ENCODE results near the gene THADA. TPM values are rescaled to one million over a fixed set of nuclear protein-coding genes. Genes with fewer than 3 reads are reported as not detected.

Gene THADA
- total RNA-seq, 1 donor from 2014 or later, result 41.2 TPM

GRCh38 chr2:43436431-43436830 is 159.4 kb downstream of the THADA start:
- Histone ChIP-seq H3K27me3 (ENCODE audit: low read depth) (no peaks in the 10 kb centered on the region), H3K27ac (no peak overlapping the region)
- intact Hi-C loops (cut with DNase I), result no loop called here

GRCh38 chr2:43435746-43436145 is 160.1 kb downstream of the THADA start:
- Histone ChIP-seq H3K27ac (no peak overlapping the region), H3K9me3 (no peaks in the 10 kb centered on the region)

More at GRCh38 chr2:43436431-43436830, 159.4 kb downstream of the THADA start:
- Histone ChIP-seq H3K36me3 (no peaks in the 10 kb centered on the region), H3K4me1 (no peaks in the 10 kb centered on the region), H3K9me3 (no peaks in the 10 kb centered on the region), H3K4me3 (no peak overlapping the region)
- DNase-seq (no peak), ATAC-seq (no peak)
- TF ChIP-seq CTCF (IDR thresholded peaks at IDR 0.05), result no peak

GRCh38 chr2:43430489-43430888 is 165.3 kb downstream of the THADA start:
- H3K27ac ChIP-seq, result no peak overlapping the region
- intact Hi-C loops (cut with DNase I), result no loop called here
- no peak overlapping the region for H3K4me3 ChIP-seq
- no peaks in the 10 kb centered on the region for H3K36me3 ChIP-seq
- H3K9me3 ChIP-seq, result no peaks in the 10 kb centered on the region
- ATAC-seq (peak in 1 of 2 donors; percentile 56), DNase-seq (no peak)
- TF ChIP-seq CTCF (IDR thresholded peaks at IDR 0.05), result no peak
- H3K4me1 ChIP-seq, result peaks cover 18% of the 10 kb centered on the region
- H3K27me3 ChIP-seq (ENCODE audit: low read depth), result no peaks in the 10 kb centered on the region

More at GRCh38 chr2:43435746-43436145, 160.1 kb downstream of the THADA start:
- TF ChIP-seq CTCF (IDR thresholded peaks at IDR 0.05), result no peak
- no peak for DNase-seq
- intact Hi-C loops (cut with DNase I), result no loop called here
- no peaks in the 10 kb centered on the region for H3K36me3 ChIP-seq
- no peak for ATAC-seq
- H3K4me1 ChIP-seq, result no peaks in the 10 kb centered on the region
- no peaks in the 10 kb centered on the region for H3K27me3 ChIP-seq (ENCODE audit: low read depth)
- H3K4me3 ChIP-seq, result no peak overlapping the region

GRCh38 chr2:43429369-43429768 is 166.5 kb downstream of the THADA start:
- H3K4me3 ChIP-seq, result no peak overlapping the region
- H3K27ac ChIP-seq, result no peak overlapping the region
- no peaks in the 10 kb centered on the region for H3K27me3 ChIP-seq (ENCODE audit: low read depth)
- H3K9me3 ChIP-seq, result no peaks in the 10 kb centered on the region
- DNase-seq (no peak), ATAC-seq (no peak)
- H3K36me3 ChIP-seq, result no peaks in the 10 kb centered on the region
- peaks cover 24% of the 10 kb centered on the region for H3K4me1 ChIP-seq
- intact Hi-C loops (cut with DNase I), result no loop called here
- TF ChIP-seq CTCF (IDR thresholded peaks at IDR 0.05), result no peak

GRCh38 chr2:43427032-43427424 is 168.8 kb downstream of the THADA start:
- Histone ChIP-seq H3K9me3 (no peaks in the 10 kb centered on the region), H3K27me3 (ENCODE audit: low read depth) (no peaks in the 10 kb centered on the region), H3K4me1 (peaks cover 26% of the 10 kb centered on the region), H3K27ac (peak overlapping the region; percentile 39), H3K36me3 (no peaks in the 10 kb centered on the region), H3K4me3 (no peak overlapping the region)
- DNase-seq (no peak), ATAC-seq (no peak)
- TF ChIP-seq CTCF (IDR thresholded peaks at IDR 0.05), result no peak
- intact Hi-C loops (cut with DNase I), result no loop called here
